IPS-NIHi7 (cell line): ENCODE measurements around the gene CIDEC.
"Not testable (repeated sequence)": the region's sequence is repeated elsewhere in the genome, so short reads cannot be mapped to it uniquely, and the experiment has no call there.

ENCODE experiments used
- DNase-seq: peaks from one replicate; pipeline ENCODE4 v3.0.0; 2012; ENCODE audit warnings: mixed read lengths; ENCODE audit errors: extremely low spot score

CIDEC gene

DNA sequence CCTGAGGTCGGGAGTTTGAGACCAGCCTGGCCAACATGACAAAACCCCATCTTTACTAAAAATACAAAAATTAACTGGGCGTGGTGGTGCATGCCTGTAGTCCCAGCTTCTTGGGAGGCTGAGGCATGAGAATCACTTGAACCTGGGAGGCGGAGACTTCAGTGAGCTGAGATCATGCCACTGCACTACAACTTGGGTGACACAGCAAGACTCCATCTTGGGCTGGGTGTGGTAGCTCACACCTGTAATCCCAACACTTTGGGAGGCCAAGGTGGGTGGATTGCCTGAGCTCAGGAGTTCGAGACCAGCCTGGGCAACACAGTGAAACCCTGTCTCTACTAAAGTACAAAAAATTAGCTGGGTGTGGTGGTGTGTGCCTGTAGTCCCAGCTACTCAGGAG, 3.8 kb downstream of the CIDEC start:
- not testable (repeated sequence) for DNase-seq

DNA sequence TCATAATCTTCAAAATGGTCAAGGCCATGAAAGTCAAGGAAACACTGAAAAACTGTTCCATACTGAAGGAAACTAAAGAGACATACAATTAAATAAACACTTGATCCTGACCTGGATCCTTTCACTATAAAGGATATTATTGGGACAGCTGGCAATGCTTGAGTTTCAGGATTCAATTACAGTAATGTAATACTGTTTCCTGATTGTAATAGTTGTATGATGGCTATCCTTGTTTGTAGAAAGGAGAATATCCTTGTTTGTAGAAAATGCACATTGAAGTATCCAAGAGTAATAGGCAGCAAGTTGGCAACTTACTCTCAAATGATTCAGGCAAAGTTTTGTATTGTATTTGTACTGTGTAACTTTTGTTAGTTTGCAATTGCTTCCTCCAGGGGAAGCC, 4.6 kb downstream of the CIDEC start:
- DNase-seq = no peak

DNA sequence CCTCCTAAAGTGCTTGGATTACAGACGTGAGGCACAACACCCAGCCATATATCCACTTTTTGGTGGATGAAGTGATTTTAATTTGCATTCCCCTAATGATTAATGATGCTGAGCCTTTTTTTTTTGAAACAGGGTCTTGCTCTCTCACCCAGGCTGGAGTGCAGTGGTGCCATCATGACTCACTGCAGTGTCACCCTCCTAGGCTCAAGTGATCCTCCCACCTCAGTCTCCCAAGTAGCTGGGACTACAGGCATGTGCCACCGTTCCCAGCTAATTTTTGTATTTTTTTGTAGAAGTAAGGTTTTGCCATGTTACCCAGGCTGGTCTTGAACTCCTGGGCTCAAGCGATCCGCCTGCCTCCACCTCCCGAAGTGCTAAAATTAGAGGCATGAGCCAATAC, 8.0 kb downstream of the CIDEC start:
- not testable (repeated sequence) for DNase-seq

DNA sequence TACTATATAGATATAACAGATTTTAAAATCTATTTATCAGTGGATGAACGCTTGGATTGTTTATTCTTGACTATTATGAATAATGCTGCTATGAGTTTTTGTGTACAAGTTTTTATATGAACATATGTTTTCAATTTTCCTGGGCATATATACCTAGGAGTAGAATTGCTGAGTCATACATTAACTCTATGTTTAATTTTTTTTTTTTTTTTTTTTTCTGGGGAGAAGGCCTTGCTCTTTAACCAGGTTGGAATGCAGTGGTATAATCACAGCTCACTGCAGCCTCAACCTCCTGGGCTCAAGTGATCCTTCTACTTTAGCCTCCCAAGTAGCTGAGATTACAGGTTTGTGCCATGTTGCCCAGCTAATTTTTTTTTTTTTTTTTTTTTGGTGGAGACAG, 9.1 kb downstream of the CIDEC start:
- no peak for DNase-seq

DNA sequence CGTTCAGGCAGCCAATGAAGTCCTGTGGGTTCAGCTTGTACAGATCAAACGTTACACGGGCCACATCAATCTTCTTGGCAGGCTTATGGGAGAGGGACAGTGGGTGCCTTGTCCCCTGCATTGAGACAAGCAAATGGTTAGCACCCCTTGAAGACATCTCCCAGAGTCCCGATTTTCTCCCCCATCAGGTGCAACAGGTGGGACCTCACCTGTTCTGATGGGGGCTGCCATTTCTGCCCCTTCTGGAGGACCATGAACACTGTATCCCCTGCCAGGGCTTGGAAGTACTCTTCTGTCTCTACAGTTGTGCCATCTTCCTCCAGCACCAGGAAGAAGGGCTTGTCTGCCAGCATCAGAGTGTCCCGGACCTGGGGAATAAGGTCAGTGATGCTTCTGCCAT, 10.1 kb downstream of the CIDEC start:
- no peak for DNase-seq

DNA sequence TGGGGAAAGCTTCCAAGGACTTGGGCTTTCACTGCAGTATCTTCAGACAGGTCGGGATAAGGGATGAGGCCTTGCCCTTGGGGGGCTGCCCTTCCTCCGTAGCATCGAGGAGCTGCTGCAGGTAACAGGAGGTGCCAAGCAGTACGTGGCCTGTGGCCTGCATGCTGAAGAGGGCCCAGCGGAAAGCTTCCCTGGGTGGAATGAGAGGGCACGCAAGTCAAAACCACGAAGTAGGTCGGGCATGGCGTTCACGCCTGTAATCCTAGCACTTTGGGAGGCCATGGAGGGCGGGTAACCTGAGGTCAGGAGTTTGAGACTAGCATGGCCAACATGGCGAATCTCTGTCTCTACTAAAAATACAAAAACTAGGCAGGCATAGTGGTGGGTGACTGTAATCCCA, 12.9 kb downstream of the CIDEC start:
- DNase-seq = no peak

DNA sequence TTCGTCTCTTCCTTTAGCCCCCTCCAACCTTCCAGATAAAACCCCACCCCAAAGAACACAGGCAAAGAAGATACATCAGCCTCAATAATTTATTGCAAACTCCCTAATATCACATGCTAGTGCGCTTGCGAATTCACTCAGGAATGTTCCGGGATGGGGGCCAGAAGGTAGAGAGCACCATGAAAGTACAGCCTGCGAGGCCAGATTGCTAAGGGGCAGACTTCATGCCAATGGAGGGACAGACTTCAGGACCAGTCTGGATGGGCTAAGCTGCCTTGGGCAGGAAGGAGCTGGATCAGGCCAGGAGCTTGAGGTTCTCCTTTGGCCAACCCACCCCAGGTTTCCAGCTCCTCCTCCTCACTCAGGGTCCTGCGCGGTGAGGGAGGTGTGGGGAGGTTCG, 13.4 kb downstream of the CIDEC start:
- DNase-seq = no peak

DNA sequence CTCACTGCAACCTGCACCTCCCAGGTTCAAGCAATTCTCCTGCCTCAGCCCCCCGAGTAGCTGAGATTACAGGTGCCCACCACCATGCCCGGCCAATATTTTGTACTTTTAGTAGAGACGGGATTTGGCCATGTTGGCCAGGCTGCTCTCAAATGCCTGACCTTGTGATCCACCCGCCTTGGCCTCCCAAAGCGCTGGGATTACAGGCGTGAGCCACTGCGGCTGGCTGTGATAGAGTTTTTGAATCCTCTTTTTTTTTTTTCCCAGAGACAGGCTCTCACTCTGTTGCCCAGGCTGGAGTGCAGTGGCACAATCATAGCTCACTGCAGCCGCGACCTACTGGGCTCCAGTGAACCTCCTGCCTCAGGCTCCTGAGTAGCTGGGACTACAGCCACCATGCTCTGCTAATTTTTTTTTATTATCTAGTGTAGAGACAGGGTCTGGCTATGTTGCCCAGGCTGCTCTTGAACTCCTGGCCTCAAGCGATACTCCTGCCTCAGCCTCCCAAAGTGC, 14.9 kb downstream of the CIDEC start:
- DNase-seq = not testable (repeated sequence)

DNA sequence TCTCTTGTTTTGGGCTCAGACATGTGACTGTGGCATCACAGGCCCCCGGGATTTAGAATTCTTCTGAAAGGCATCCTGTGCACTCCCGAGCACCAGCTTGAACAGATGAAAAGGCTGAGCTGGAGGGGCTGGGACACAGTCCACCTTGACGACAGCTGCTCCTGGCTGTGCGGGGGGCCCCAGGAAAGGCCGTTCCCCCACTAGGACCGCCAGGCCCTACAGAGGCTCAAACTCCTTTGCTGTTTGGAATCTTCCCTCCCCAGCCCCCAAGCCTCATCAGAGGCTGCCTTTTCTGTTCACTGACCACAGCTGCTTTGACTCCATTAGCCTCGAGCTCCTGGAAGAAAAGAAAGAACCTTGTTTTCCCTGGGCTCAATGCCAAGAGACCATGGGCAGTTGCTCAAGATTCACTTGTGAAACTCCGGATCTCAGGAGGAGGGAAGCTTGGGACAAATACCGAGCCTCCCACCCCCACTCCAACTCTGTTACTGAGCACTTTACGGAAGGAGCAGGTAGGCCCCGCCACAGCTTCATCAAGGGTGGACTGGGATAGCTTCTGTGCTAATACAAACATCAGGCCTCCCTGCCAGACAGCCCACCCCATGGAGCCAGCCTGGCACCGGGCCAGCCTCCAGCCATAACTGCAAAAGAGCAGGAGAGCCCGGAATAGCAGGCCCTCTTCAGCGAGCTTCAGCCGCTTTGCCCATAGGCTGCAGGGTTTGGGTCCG, 15.7 kb downstream of the CIDEC start:
- DNase-seq = no peak

DNA sequence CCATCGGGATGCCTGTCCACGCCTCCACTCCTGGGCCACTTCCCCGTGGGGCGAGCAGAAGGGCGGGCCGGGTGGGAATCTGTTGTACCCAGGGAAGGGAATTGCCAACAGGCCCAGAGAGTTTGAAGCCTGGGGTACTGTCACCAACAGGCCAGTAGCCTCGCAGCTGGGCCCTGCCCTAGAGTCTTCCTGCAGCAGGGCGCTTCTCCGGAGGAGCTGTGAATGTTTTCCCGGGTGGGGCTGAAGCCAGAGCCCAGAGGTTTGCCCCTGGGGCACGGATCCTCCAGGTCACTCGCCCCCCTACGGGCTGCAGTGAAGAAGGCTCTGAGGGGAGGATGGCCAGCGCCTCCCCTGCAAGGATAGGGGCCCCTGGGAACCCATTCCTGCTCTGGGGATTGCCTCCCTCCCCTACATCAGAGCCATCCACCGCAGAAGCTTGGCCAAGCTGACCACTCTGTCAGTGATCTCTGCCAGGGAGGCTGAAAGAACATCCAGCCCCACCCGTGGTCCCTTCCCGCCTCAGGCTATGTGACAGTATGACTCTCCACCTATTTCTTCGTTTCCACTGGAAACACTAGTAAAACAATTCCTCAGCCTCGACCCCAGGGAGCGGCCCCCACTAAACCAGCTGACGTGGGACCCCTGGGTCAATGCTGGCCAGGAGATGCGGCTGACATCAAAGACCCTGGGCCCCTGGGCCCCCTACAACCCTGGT, 16.8 kb downstream of the CIDEC start:
- DNase-seq = no peak

DNA sequence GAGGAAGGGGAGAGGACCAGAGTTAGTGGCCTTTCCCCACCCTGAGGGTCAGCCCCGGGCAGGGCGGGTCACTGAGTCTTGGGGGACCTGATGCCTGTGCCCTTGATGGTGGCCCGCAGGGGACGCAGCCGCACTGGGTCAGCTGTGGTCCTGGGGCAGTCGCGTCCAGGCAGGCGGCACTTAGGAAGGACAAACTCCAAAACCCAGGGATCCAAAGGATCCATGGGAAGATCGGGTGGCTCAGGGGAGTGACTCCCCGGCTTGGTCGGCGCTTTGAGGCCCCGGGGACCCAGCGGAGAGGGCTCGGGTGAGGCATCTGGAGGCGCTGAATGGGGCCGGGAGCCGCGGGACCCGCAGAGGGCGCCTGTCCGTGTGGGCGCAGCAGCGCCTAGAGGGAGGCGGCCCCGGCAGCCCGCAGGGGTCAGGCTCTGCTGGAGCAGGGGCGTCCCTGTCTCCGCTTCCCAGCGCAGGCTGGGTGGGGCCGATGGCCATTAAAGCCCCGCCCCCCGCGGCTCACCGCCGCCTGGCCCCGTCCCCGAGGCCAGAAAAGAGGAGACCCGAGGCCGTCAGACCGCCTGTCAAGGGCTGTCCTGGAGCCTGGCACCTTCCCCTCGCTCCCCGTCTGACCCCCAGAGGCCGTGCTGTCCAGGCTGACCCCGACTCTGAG, 17.5 kb downstream of the CIDEC start:
- peak; percentile 92 for DNase-seq

DNA sequence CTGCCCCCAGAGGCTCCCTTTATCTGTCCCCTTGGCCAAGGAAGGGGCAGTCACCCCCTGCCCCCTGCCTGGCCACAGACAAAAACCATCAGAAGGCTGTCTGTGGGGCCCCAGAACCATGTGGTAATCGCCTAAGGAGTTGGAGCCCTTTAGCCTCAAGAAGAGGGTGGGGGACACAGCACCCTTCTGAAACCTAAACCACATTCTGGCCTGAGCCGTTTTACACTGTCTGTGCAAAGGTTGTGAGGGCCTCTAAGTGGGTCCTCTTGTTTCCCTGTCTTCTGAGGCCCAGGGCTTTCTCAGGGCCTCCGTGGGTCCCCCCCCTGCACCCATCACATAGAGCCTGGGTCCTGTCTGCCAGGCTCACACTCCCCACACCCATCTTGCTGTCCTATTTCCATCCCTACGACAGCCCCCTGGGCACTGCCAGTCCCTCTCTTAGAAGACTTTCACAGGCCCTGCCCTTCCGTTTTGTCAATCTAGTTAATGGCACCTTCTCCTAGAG, 18.4 kb downstream of the CIDEC start:
- DNase-seq = no peak

DNA sequence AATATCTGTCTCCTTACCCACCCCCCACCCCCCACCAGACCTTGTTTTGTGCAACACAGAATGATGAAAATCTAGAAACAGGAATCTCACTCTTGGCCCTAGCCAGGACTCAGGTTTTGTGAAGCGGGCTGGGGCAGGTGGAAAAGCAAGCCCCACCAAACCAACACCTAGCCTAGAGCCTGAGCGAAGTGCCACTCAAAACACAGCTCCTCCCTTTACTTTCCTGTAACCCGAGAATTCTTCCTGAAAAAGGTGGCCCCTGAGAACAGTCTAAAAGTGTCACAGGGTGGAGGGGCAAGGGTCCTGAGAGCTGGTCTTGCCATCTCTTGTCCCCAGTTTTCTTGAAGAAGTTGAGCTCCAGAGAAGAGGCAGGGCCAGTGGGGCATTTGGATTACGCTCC, 18.9 kb downstream of the CIDEC start:
- DNase-seq = no peak

DNA sequence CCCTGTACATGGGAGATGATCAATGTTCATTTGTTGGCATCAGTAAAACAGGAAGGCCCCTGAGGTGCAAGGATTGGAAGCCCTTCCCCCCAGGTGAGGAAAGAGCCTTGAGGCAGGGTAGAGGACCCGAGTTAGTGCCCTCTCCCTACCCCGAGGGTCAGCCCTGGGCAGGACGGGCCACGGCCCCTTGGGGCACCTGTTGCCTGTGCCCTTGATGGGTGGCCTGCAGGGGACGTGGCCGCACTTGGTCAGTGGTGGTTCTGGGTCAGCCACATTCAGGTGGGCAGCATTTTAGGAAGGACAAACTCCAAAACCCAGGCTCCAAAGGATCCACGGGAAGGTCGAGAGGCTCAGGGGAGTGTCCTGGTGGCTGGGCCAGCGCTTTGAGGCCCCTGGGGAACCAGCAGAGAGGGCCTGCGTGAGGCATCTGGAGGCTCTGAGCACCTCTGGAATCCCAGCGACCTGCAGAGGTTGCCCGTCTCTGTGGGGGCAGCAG, 20.5 kb downstream of the CIDEC start:
- no peak for DNase-seq

DNA sequence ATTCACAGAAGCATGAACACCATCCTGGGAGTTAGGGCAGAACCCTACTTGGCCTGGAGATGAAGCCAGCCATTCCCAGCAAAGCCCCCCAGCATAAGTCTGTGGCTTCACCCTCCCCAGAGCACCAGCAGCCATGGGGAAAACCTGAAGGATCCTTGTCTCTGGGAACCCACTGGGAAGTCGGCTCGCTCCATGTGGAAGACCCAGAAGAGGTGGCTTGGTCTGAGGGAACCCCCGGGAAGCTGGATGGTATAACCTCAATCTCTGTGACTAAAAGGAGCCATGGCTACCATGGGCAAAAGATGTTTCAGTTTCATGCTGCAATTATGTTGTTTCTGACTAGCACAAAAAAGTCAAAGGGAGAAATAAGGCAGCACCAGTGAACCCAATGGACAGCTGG, 24.5 kb downstream of the CIDEC start:
- DNase-seq = no peak

DNA sequence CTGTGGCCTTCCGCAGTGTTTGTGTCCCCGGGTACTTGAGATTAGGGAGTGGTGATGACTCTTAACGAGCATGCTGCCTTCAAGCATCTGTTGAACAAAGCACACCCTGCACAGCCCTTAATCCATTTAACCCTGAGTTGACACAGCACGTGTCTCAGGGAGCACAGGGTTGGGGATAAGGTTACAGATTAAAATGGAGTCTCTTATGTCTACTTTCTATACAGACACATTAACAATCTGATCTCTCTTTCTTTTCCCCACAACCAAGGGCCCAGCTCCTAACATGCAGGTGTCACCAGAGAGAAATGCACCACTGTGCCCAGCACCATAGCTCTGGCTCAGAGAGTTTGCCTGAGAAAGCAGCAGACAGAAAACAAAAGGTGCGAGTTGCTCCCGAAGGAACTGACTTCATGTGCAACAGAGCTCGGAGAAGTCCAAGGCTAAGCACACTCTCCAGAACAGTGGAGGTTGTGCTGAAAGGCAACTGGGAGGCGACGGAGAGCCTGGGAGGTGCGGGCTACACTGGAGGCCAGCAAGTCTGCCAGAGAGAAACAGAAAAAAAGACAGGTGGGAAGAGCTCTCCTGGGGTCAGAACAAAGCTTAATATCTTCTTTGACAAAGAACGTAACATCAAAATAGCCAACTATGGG, 25.6 kb downstream of the CIDEC start:
- DNase-seq = not testable (repeated sequence)

DNA sequence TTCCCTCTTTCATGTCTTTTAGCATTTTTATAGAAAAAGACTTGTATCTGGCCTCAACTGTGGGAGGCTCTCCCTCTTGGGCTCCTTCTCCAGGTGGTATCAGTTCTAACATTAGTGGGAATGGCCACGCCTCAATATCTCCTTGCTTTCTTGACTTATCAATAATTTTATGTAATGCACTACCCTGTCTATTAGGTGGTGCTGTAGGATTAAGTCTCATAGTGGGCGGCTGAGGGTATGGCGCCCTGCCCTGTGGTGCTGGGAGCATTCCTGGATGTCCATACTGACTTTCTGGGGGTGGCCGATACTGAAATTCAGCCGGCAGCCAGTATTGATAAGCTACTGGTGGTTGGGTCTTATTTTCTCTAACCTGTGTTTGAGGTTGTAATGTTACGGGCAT, 27.5 kb downstream of the CIDEC start:
- no peak for DNase-seq

DNA sequence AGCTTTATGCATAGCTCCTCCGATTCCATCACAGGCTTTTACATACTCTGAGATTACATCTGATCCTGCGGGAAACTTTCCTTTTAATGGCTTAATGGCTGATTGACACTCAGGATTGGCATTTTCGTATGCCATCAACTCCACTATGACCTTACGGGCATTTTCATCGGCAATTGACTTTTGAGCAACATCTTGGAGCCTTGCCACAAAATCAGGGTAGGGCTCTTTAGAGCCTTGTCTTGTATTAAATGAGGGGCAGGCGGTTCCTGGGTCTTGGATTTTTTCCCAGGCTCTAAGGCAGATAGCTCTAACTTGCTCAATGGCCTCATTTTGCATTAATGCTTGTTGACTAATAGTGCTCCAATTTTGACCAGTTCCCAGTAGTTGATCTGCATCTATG, 28.1 kb downstream of the CIDEC start:
- DNase-seq = not testable (repeated sequence)

DNA sequence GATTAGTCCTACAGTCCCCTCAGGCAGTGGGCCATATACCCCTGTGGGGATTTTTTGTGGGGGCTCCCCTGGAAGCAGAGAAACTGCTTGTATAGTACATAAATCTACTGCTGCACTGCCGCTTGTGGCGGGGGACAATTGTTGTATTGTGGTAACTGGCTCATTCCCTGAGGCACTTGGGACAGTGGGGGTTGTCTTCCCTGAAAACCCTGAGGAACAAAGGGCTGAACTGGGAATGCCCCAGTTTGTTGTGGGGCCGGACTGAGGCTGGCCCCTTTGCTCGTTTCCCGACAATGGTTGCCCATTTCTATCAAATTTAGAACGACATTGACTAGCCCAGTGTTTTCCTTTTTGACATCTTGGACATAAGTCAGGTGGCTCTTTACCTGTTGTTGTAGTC, 28.7 kb downstream of the CIDEC start:
- DNase-seq = not testable (repeated sequence)

DNA sequence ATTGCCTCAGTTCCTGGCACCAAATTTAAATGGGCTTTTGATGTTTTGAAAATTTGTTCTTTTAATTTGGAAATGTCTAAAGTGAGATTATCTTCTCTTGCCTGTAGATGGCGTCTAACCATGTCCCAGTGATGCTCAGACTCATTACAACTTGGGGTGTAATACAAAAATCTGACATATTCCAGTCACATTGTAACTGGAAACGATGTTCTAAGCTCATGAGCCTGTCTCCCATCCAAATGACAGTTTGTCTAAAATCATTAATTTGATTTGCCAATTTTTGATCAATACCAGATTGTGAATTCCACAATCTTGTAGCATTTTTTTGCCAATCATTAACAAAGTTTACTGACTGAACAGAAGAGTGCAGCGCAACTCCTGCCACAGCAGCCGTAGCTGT, 31.2 kb downstream of the CIDEC start:
- not testable (repeated sequence) for DNase-seq

DNA sequence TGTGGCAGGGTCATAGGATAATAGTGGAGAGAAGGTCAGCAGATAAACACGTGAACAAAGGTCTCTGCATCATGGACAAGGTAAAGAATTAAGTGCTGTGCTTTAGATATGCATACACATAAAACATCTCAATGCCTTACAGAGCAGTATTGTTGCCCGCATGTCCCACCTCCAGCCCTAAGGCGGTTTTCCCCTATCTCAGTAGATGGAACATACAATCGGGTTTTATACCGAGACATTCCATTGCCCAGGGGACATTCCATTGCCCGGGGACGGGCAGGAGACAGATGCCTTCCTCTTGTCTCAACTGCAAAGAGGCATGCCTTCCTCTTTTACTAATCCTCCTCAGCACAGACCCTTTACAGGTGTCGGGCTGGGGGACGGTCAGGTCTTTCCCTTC, 32.2 kb downstream of the CIDEC start:
- not testable (repeated sequence) for DNase-seq
